A549 treated with Hydrocortisone at 1 μM for 4 hours (cell line): ENCODE data around the gene MAP4K4. TPM values are rescaled to one million over a fixed set of nuclear protein-coding genes. Genes with fewer than 3 reads are reported as not detected.

ENCODE experiments used
- total RNA-seq: library from RNA; stranded (reverse); fragments of 200-300 nt; extraction: Qiagen RNA extraction; gene quantifications from 5 replicates; pipeline ENCODE4 v1.2.3, GENCODE V29; 2022

The MAP4K4 gene
- 87.4 to 136 TPM (median 111 TPM) in 5 replicates for total RNA-seq

GRCh38 chr2:101697124-101698013 lies at the start of gene MAP4K4:
Gene MAP4K4, plus strand, starts transcription at chr2:101697707. Its CDS starts 374 bp downstream, at chr2:101698081.

Other genes with a start within 250 kb of the MAP4K4 start
- gene RFX8, start 222.6 kb upstream of the MAP4K4 start, total RNA-seq: not detected in 5 replicates